NCI-H774 (cell line): ENCODE results near the gene GRK1.

Source experiments
- DNase-seq: peaks from one replicate; lab custom pipeline; 2025; lab: John Stamatoyannopoulos, UW

Gene GRK1

GRCh38 chr13:113775451-113776145, 108.6 kb downstream of the GRK1 start:
- no peak for DNase-seq

DNA sequence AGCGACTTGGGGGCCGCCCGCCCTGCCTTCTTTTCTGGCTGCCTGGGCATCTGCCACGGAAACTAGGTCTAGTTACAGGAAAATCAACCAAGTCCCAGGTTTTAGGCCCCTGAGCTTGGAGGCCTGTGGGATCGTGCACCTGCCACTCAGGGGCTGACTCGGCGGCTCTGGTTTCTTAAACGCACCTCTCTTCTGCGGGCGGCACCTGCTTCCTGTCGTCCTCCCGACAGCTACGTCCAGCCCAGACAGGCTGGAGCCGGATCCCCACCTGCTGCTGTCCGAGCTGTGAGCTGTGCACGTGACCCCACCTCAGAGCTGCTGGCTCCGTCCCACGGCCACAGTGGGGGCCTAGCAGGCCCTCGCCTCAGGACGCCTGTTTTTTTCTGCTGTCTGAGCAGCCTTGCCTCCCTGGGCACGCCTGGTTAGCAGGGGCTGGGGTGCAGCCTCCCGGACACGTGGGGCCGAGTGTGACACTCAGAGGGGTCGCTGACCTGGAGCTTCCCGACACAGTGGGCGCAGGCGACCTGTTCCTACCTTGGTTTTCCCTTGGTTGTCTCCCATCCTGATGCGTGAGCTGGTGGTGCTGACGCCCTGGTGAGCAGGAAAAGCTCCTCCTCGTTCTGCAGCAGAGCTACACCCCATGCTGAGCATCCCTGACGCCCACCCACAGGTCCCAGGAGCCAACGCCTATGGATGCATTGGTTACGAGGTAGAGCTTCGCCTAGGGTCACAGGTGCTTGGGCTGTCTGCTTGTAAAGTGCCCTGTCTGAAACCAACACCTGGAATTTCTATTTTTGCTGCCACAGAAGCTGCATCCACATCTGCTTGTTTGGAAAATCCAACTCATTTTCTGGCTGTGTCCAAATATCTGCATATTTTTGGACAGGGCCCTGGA, 109.5 kb downstream of the GRK1 start:
- DNase-seq: peak; percentile 94

GRCh38 chr13:113777311-113778260, 110.6 kb downstream of the GRK1 start:
- DNase-seq: no peak

DNA sequence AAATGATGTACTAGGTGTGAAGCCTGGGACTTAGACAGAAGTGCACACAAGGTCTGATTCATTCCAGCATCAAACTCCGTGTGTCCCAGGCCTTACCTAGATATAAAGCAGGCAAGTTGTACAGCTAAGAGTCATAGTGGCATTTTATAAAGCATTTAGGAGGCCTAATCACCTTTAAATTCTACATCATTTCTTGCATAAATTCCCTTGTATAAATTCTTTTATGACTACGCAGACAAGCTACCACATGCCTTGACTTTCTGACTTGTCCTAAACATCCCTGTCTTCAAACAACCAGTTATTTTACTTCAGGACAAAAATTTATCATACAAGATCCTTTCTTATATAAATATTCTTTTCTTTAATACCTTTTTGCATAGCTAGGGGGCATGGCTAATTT, 114.6 kb downstream of the GRK1 start:
- DNase-seq: no peak

GRCh38 chr13:113782472-113782871, 115.5 kb downstream of the GRK1 start:
- DNase-seq: no peak

DNA sequence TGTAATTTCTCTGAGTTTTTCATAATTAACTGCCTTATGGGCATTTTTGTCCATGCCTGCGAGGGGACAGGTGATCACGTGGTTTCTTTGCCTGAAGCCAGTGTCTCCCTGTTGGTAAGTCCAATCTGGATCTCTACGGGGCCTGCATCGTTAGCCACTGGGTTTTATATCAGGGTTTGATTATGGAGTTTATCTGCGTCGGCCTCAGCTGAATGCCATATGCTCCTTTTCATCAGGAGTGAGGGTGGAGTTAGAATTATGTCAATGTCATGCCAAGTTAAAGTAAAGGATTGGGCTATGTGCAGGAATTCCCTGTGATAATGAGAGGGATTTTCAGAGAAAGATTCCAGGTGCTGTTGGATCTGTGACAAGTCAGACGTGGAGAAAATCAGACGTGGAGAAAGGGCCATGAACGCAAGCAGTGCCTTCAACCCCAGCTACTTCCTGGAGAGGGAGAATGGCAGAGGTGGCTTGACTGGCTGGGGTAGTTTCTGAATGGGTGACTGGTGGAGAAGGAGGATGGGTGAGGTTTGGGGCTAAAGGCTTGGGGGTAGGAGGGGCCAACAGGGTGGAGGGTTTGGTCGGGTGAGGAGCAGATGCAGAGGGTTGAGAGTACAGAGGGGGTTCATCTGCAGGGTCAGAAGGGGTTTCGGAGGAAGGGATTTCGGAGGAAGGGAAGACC, 116.3 kb downstream of the GRK1 start:
- DNase-seq: no peak

GRCh38 chr13:113783966-113784644, 117.1 kb downstream of the GRK1 start:
- DNase-seq: no peak

- no peak for DNase-seq
These were observed 117.6 kb downstream of the GRK1 start for GRCh38 chr13:113784645-113785024.

DNA sequence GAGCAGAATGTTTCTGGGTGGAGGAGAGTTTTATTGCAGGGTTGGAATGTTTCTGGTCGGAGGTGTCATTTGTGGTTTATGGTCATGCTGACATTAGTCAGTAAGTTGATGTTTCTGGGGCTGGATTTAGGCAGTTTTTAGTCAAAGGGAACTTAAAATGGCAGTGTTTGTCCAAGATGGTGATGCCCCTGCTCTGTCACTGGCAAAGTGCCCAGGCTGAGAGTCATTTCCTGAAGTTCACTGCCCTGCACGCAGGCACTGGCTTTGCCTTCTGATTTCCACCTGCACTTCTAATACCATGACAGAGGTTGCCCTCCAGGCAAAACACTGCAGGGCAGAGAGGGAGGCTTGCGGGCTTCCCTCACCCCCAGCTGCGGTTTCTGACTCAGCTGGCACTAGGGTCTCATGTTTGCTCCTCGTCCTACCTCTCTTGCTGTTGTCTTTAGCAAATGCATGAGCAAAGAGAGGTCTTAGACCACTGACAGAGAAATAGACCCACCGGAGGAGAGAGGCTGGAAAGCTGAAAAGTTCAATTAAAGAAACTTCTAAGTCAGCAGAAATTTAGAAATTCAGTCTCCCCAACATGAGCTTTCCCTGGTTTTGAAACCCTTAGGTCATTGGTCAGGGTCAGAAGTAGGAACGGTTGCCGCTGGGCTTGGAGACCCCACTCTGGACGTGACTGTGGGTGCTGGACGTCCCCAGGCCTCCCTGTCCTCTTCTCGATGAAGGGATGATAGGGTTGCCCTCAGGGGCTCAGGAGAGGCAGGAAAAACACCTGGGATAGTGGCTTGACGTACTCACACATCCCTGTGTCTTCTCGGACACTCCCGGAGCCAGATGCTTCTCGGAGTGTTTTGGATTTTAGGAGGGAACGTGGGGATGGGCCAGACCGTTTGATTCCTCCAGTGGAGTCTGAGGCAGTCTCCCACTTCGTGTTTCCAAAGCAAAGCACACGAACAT, 118.3 kb downstream of the GRK1 start:
- DNase-seq: no peak

DNA sequence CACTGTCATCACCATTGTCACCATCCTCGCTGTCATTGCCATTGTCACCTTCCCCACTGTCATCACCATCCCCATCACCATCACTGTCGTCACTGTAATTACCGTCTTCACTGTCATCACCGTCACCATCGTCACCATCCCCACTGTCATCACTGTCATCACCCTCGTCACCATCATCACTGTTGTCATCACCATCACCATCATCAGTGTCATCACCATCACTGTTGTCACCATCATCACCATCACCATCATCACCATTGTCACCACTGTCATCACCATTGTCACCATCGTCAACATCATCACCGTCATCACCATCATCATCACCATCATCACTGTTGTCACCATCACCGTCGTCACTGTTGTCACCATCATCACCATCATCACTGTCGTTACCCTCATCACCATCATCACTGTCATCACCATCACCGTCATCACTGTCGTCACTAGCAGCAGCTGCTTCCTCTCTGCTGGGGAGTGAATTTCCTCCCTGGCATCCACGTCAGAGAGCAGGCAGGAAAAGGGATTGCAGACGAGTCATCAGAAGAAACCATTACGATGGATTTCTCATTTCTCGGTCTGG, 119.3 kb downstream of the GRK1 start:
- DNase-seq: no peak
